Panc1 (cell line): ENCODE data around the gene ADAMTS16.

ENCODE experiments used
- SIN3A ChIP-seq: IDR thresholded peaks from 2 replicates; pipeline ENCODE4 v1.6.1; 2012; ENCODE audit warnings: low read depth, mild to moderate bottlenecking, low read length, moderate library complexity, borderline replicate concordance; ENCODE audit not compliant: insufficient read depth
- TCF7L2 ChIP-seq: IDR thresholded peaks from 2 replicates; pipeline ENCODE4 v1.6.1; 2011; ENCODE audit warnings: mild to moderate bottlenecking, low read depth, low read length, inconsistent platforms
- TF ChIP-seq, protein P1 (sequence below): fragments of 450-650 bp; IDR thresholded peaks from 2 replicates; pipeline ENCODE4 v1.5.1; 2017; ENCODE audit warnings: mild to moderate bottlenecking

DNA sequence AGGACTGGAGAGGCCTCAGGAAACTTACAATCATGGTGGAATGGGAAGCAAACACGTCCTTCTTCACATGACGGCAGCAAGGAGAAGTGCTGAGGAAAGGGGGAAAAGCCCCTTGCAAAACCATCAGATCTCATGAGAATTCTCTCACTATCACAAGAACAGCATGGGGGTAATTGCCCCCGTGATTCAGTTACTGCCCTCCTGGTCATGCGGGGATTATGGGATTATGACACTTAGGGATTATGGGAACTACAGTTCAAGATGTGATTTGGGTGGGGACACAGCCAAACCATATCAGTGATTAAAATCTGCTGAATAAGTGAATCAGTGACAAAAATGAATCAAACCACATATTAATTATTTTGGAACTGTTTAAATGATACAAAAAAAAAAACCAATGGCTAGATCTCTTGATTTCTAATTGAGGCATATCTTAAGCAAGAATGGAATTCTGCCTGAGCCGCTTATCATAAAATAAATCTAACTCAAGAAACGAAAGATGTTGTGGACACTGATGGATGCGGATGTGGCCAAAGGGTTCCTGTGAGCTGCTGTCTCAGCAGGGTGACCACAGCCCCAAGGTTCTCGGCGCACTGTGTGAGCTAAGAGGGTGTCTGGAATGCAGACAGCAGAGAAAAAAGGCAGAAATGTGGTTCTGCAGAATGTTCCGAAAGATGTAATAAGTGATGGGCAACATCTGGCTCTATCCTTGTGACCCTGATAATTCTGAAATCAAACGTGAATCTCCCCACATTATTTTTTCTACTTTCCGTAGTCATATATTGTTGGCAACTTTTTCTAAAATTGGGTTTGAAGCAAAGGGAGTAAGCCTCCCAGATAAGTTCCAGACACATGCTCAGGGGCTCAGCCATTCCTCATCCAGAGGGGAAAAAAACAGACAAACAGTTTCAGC lies 175.2 kb downstream of the ADAMTS16 start:
- TF ChIP-seq, protein P1, sequence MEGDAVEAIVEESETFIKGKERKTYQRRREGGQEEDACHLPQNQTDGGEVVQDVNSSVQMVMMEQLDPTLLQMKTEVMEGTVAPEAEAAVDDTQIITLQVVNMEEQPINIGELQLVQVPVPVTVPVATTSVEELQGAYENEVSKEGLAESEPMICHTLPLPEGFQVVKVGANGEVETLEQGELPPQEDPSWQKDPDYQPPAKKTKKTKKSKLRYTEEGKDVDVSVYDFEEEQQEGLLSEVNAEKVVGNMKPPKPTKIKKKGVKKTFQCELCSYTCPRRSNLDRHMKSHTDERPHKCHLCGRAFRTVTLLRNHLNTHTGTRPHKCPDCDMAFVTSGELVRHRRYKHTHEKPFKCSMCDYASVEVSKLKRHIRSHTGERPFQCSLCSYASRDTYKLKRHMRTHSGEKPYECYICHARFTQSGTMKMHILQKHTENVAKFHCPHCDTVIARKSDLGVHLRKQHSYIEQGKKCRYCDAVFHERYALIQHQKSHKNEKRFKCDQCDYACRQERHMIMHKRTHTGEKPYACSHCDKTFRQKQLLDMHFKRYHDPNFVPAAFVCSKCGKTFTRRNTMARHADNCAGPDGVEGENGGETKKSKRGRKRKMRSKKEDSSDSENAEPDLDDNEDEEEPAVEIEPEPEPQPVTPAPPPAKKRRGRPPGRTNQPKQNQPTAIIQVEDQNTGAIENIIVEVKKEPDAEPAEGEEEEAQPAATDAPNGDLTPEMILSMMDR: no peak
- TF ChIP-seq SIN3A (no peak), TCF7L2 (no peak)
